ENCODE measurements around the gene RAB27A. TPM values are rescaled to one million over a fixed set of nuclear protein-coding genes. Genes with fewer than 3 reads are reported as not detected.

Gene RAB27A
- polyA plus RNA-seq, 4 donors = 16.9 to 22.4 (median 18.2) TPM

DNA sequence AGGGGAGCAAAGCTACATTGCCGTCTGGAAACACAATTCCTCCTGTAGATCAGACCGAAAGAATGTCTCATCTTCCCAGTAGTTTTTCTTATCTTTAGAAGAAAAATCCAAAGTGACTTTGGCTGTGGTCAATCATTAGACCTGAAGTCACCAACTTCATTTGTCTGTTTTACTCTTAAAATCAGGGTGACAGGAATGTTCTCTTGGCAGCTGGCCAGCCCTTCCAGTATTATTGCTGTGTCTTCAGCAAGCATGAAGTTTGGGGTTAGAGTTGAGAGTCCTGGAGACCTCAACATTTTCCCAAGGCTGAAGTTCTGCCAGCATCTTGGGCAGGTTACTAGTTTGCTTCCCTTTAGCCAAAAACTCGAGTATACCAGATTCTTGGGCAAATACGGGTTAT, 125.3 kb downstream of the RAB27A start:
- no peak for DNase-seq (ENCODE audit: low read depth in 4 of 4, low spot score in 3 of 4)

Other genes starting within 250 kb of the RAB27A start
- gene RSL24D1, start 92.9 kb downstream of the RAB27A start, polyA plus RNA-seq (ENCODE audit: insufficient read length in 4 of 4) = 100 to 1,000 TPM; 132 to 150 (median 145) TPM
- 10 to 100 TPM; 14.2 to 17.9 (median 16.5) TPM for gene PIGBOS1, start 29.3 kb upstream of the RAB27A start, polyA plus RNA-seq (ENCODE audit: insufficient read length in 4 of 4)
- 10 to 100 TPM; 17.2 to 22.6 (median 19.5) TPM for gene PIGB, start 29.4 kb upstream of the RAB27A start, polyA plus RNA-seq (ENCODE audit: insufficient read length in 4 of 4)
- gene CCPG1, start 118.5 kb upstream of the RAB27A start, polyA plus RNA-seq (ENCODE audit: insufficient read length in 4 of 4) = 10 to 100 TPM; 56.0 to 68.5 (median 63.1) TPM
- gene PIERCE2, start 118.7 kb upstream of the RAB27A start, polyA plus RNA-seq (ENCODE audit: insufficient read length in 4 of 4) = 1 to 10 TPM; 5.3 to 8.0 (median 7.5) TPM
- 10 to 100 TPM in 2 of 4 donors, 1 to 10 TPM in 2; 8.5 to 13.8 (median 9.4) TPM for gene DNAAF4, start 218.4 kb upstream of the RAB27A start, polyA plus RNA-seq (ENCODE audit: insufficient read length in 4 of 4)

Measured in right renal pelvis (tissue), 4 donors.